Activated T-helper 1 cell treated with anti-CD3 and anti-CD28 coated beads, Interleukin-12 subunit alpha, Interleukin-12 subunit beta, Interleukin-2, Interleukin-4 antibody, amounts not matched to agents 30 ng/mL and 10 ng/mL and 1 ng/mL, durations not matched to agents 14 hours and 24 hours and 36 hours (primary cell): ENCODE results near the gene METAP1D. TPM values are rescaled to one million over a fixed set of nuclear protein-coding genes. Genes with fewer than 3 reads are reported as not detected.
"Not testable (repeated sequence)": the region's sequence is repeated elsewhere in the genome, so short reads cannot be mapped to it uniquely, and the experiment has no call there.

Experiments
- DNase-seq: peaks from one replicate; pipeline ENCODE4 v3.0.0; 2021; ENCODE audit warnings: low spot score
- H3K27ac Mint-ChIP-seq: one replicate; pipeline ENCODE4 v1.8.0; 2021; ENCODE audit warnings: mild to moderate bottlenecking, mixed read lengths
- H3K27me3 Mint-ChIP-seq: one replicate; pipeline ENCODE4 v1.8.0; 2022; ENCODE audit warnings: mild to moderate bottlenecking, moderate library complexity, mixed read lengths; ENCODE audit not compliant: insufficient read depth
- H3K36me3 Mint-ChIP-seq: one replicate; pipeline ENCODE4 v1.8.0; 2021; ENCODE audit warnings: low read depth, mixed read lengths
- H3K4me1 Mint-ChIP-seq: one replicate; pipeline ENCODE4 v1.8.0; 2021; ENCODE audit warnings: low read depth, mixed read lengths
- H3K4me3 Mint-ChIP-seq: one replicate; pipeline ENCODE4 v1.8.0; 2021; ENCODE audit warnings: mild to moderate bottlenecking, moderate library complexity, mixed read lengths
- H3K9me3 Mint-ChIP-seq: one replicate; pipeline ENCODE4 v1.8.0; 2021; ENCODE audit warnings: mixed read lengths
- intact Hi-C: fragments of 100-400 bp; cut with micrococcal nuclease; formaldehyde crosslinking; loops from one replicate; pipeline ENCODE4 v1.15.1; 2024
- total RNA-seq: library from RNA; stranded (reverse); gene quantifications from 2 replicates; pipeline ENCODE4 v1.2.3, GENCODE V29; 2022

Gene METAP1D
- total RNA-seq, 1 donor from 2014 or later: 5.4 TPM

DNA sequence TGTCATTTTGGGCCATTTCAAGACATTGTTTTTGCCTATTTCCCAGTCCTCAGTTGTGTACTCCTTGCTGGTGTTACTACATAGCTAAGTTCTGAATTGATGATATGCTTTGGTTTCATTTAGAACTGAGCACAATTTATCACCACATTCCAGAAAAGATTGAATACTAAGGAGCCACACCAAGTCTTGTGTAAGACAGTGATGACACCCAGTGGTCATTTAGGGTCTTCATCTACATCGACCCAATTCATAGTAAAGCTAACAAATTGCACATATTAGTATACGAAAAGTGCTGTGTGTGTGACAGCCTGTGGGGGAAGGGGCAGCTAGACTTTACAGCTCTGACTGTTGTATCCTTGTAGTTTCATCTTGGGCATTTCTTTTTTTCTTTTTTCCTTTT is 113.9 kb downstream of the METAP1D start:
- Mint-ChIP-seq H3K4me3 (no peak overlapping the region), H3K4me1 (no peaks in the 10 kb centered on the region), H3K9me3 (no peaks in the 10 kb centered on the region), H3K27ac (no peak overlapping the region), H3K36me3 (no peaks in the 10 kb centered on the region), H3K27me3 (peaks cover 46% of the 10 kb centered on the region)
- no peak for DNase-seq
- intact Hi-C loops: no loop called here

DNA sequence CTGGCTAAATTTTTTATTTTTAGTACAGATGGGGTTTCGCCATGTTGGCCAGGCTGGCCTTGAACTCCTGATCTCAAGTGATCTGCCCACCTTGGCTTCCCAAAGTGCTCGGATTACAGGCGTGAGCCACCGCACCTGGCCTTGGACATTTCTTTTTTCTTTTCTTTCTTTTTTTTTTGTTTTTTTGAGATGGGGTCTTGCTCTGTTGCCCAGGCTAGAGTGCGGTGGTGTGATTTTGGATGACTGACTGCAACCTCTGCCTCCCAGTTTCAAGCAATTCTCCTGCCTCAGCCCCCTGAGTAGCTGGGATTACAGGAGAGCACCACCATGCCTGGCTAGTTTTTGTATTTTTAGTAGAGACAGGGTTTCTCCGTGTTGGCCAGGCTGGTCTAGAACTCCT is 114.4 kb downstream of the METAP1D start:
- H3K36me3 Mint-ChIP-seq, DNase-seq, H3K4me3 Mint-ChIP-seq, H3K4me1 Mint-ChIP-seq, H3K27ac Mint-ChIP-seq, H3K9me3 Mint-ChIP-seq, intact Hi-C loops: not testable (repeated sequence)
- peaks cover 46% of the 10 kb centered on the region for H3K27me3 Mint-ChIP-seq

DNA sequence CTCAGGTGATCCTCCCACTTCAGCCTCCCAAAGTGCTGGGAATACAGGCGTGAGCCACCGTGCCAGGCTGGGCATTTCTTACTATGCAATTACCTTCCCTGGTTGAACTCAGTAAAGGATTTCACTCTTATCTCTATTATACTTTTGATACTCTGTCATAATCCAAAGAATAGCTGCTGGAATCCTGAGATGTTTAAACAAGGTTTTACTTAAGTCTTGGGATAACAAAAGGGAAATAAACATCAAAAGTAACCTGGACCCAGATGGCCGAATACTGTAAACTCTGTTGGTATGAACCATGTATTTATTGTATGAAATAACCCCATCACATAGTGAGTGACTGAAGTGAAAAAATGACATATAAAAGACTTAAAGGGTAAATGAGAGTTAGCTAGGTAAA is 114.8 kb downstream of the METAP1D start:
- peaks cover 42% of the 10 kb centered on the region for H3K27me3 Mint-ChIP-seq
- no peak overlapping the region for H3K4me3 Mint-ChIP-seq
- DNase-seq: no peak
- H3K9me3 Mint-ChIP-seq: no peaks in the 10 kb centered on the region
- no peaks in the 10 kb centered on the region for H3K36me3 Mint-ChIP-seq
- H3K27ac Mint-ChIP-seq: no peak overlapping the region
- intact Hi-C loops: no loop called here
- H3K4me1 Mint-ChIP-seq: no peaks in the 10 kb centered on the region

- Mint-ChIP-seq H3K4me3 (no peak overlapping the region), H3K36me3 (no peaks in the 10 kb centered on the region), H3K4me1 (no peaks in the 10 kb centered on the region), H3K27ac (no peak overlapping the region), H3K27me3 (peaks cover 42% of the 10 kb centered on the region), H3K9me3 (no peaks in the 10 kb centered on the region)
- intact Hi-C loops: no loop called here
- no peak for DNase-seq
Observed at GRCh38 chr2:172116107-172116506, 116.4 kb downstream of the METAP1D start.

- intact Hi-C loops: no loop called here
- DNase-seq: no peak
Observed at GRCh38 chr2:172119089-172119488, 119.3 kb downstream of the METAP1D start.

DNA sequence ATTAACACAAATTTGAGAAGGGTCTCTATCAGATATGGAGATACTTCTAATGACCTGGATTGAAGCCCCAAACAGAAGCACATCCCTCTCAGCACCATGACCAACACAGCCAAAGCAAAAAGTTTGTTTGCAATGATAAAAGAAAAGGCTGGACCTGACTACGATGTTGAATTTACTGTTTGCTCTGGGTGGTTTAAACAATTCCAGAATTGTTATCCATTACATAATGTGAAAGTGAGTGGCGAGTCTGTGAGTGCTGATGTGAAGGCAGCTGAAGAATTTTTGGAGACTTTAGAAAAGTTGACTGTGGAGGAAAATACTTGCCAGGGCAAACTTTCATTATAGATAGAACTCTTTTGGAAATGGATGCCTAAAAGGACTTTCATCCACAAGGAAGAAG is 120.4 kb downstream of the METAP1D start:
- no peak for DNase-seq
- Mint-ChIP-seq H3K27me3 (peaks cover 21% of the 10 kb centered on the region), H3K27ac (no peak overlapping the region), H3K36me3 (no peaks in the 10 kb centered on the region), H3K4me3 (no peak overlapping the region), H3K9me3 (no peaks in the 10 kb centered on the region), H3K4me1 (no peaks in the 10 kb centered on the region)
- intact Hi-C loops: no loop called here

More at GRCh38 chr2:172119089-172119488, 119.3 kb downstream of the METAP1D start:
- Mint-ChIP-seq H3K36me3 (no peaks in the 10 kb centered on the region), H3K4me1 (no peaks in the 10 kb centered on the region), H3K9me3 (no peaks in the 10 kb centered on the region), H3K27ac (no peak overlapping the region), H3K4me3 (no peak overlapping the region), H3K27me3 (peaks cover 27% of the 10 kb centered on the region)

DNA sequence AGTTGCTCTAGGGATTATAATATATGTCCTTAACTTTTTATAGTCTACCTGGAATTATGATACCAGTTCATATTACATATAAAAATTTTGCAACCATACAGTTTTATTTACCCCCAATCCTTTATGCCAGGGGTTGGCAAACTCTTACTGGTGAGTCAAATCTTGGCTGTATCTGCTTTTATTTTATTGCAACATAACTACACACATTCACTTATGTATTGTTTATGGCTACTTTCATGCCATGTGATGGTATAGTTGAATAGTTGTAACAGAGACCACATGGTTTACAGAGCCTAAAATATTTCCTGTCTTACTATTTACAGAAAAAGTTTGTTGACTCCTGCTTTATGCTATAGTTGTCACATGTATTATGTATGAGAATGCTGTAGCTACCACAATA is 128.7 kb downstream of the METAP1D start:
- intact Hi-C loops: no loop called here
- Mint-ChIP-seq H3K27ac (no peak overlapping the region), H3K4me3 (no peak overlapping the region), H3K4me1 (no peaks in the 10 kb centered on the region), H3K27me3 (peaks cover 21% of the 10 kb centered on the region), H3K9me3 (no peaks in the 10 kb centered on the region), H3K36me3 (no peaks in the 10 kb centered on the region)
- DNase-seq: no peak

DNA sequence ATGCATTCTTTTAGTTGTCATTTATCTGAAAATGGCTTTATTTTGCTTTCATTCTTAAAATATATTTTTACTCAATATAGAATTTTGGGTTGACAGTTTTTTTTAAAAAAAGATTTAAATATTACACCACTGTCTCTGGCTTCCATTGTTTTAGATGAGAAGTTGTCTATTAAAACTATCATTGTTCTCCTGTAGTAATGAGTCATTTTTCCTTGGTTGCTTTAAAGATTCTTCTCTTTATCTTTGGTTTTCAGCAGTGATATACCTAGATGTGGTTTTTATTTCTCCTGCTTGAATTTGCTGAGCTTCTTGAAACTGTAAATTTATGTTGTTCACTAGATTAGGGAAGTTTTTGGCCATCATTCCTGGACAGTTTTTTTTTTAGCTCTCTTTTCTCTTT is 129.7 kb downstream of the METAP1D start:
- H3K36me3 Mint-ChIP-seq: no peaks in the 10 kb centered on the region
- intact Hi-C loops: no loop called here
- H3K27ac Mint-ChIP-seq: no peak overlapping the region
- no peaks in the 10 kb centered on the region for H3K4me1 Mint-ChIP-seq
- DNase-seq: no peak
- H3K4me3 Mint-ChIP-seq: no peak overlapping the region
- H3K9me3 Mint-ChIP-seq: no peaks in the 10 kb centered on the region
- H3K27me3 Mint-ChIP-seq: peaks cover 29% of the 10 kb centered on the region

Other genes starting within 250 kb of the METAP1D start
- gene SLC25A12, start 105.7 kb upstream of the METAP1D start, total RNA-seq: 34.6 and 35.0 TPM in 2 replicates
- 68.2 and 73.1 TPM in 2 replicates for gene HAT1, start 77.5 kb upstream of the METAP1D start, total RNA-seq
- not detected in 2 replicates for gene DLX1, start 85.6 kb downstream of the METAP1D start, total RNA-seq
- gene DLX2, start 102.9 kb downstream of the METAP1D start, total RNA-seq: 0.20 TPM in 1 of 2 replicates, not detected in the other